HepG2 (cell line): Measurements from ENCODE around the gene DDX46. TPM values are rescaled to one million over a fixed set of nuclear protein-coding genes. Genes with fewer than 3 reads are reported as not detected.

ENCODE experiments used
- BHLHE40 ChIP-seq: IDR thresholded peaks from 2 replicates; pipeline ENCODE4 v1.6.1; 2011; ENCODE audit warnings: low read length, improper control_type of control experiment
- CHD4 ChIP-seq: fragments of 200-600 bp; sonication (generic); IDR thresholded peaks from 2 replicates; pipeline ENCODE4 v1.7.0; 2017; ENCODE audit warnings: mild to moderate bottlenecking, low read length, borderline replicate concordance
- ETV6 ChIP-seq: sonication (generic); formaldehyde crosslinking; conservative IDR thresholded peaks from 2 replicates; pipeline ENCODE4 v1.4.0; 2020; ENCODE audit warnings: missing genetic modification reagents
- FOXO1 ChIP-seq: sonication (generic); formaldehyde crosslinking; IDR thresholded peaks from 2 replicates; pipeline ENCODE4 v1.4.0; 2020; ENCODE audit warnings: missing genetic modification reagents
- GMEB1 ChIP-seq: sonication (generic); formaldehyde crosslinking; IDR thresholded peaks from 2 replicates; pipeline ENCODE4 v1.5.1; 2020; ENCODE audit warnings: missing genetic modification reagents, mild to moderate bottlenecking, borderline replicate concordance
- HOMEZ ChIP-seq: IDR thresholded peaks from 2 replicates; pipeline ENCODE4 v1.6.1; 2016; ENCODE audit warnings: low read depth
- HOXA3 ChIP-seq: sonication (generic); formaldehyde crosslinking; IDR thresholded peaks from 2 replicates; pipeline ENCODE4 v1.5.0; 2020; ENCODE audit warnings: missing genetic modification reagents
- HOXA5 ChIP-seq: sonication (generic); formaldehyde crosslinking; IDR thresholded peaks from 2 replicates; pipeline ENCODE4 v1.4.0; 2020; ENCODE audit warnings: missing genetic modification reagents
- IRF2 ChIP-seq: IDR thresholded peaks from 2 replicates; pipeline ENCODE4 v1.6.1; 2018; ENCODE audit warnings: missing genetic modification reagents, missing compliant biosample characterization
- JARID2 ChIP-seq: sonication (generic); formaldehyde crosslinking; IDR thresholded peaks from 2 replicates; pipeline ENCODE4 v1.8.1; 2023; ENCODE audit warnings: missing genetic modification reagents, inconsistent platforms; ENCODE audit not compliant: insufficient replicate concordance
- MAFF ChIP-seq: IDR thresholded peaks from 2 replicates; pipeline ENCODE4 v1.6.1; 2011; ENCODE audit warnings: low read depth, low read length, improper control_type of control experiment
- MXD1 ChIP-seq: sonication (generic); formaldehyde crosslinking; IDR thresholded peaks from 2 replicates; pipeline ENCODE4 v1.4.0; 2020; ENCODE audit warnings: mild to moderate bottlenecking, missing genetic modification reagents
- NRL ChIP-seq: sonication (generic); formaldehyde crosslinking; IDR thresholded peaks from 2 replicates; pipeline ENCODE4 v1.5.0; 2020; ENCODE audit warnings: missing genetic modification reagents, mild to moderate bottlenecking, moderate library complexity, borderline replicate concordance
- REL ChIP-seq: sonication (generic); formaldehyde crosslinking; conservative IDR thresholded peaks from 2 replicates; pipeline ENCODE4 v1.8.0; 2022; ENCODE audit warnings: mild to moderate bottlenecking, missing genetic modification reagents, moderate library complexity
- RXRB ChIP-seq: IDR thresholded peaks from 2 replicates; pipeline ENCODE4 v1.6.1; 2016; ENCODE audit warnings: borderline replicate concordance, missing genetic modification reagents, missing compliant biosample characterization
- TFDP2 ChIP-seq: sonication (generic); formaldehyde crosslinking; IDR thresholded peaks from 2 replicates; pipeline ENCODE4 v1.4.0; 2020; ENCODE audit warnings: missing genetic modification reagents
- ZNF264 ChIP-seq: sonication (generic); formaldehyde crosslinking; IDR thresholded peaks from 2 replicates; pipeline ENCODE4 v1.4.0; 2020; ENCODE audit warnings: missing genetic modification reagents
- ZNF30 ChIP-seq: sonication (generic); formaldehyde crosslinking; IDR thresholded peaks from 2 replicates; pipeline ENCODE4 v1.5.0; 2020; ENCODE audit warnings: mild to moderate bottlenecking, missing genetic modification reagents
- ZNF362 ChIP-seq: sonication (generic); formaldehyde crosslinking; IDR thresholded peaks from 2 replicates; pipeline ENCODE4 v1.4.0; 2020; ENCODE audit warnings: missing genetic modification reagents, mild to moderate bottlenecking, borderline replicate concordance
- ZNF749 ChIP-seq: sonication (generic); formaldehyde crosslinking; IDR thresholded peaks from 2 replicates; pipeline ENCODE4 v1.8.0; 2022; ENCODE audit warnings: mild to moderate bottlenecking, missing genetic modification reagents, moderate library complexity, borderline replicate concordance
- ZNF841 ChIP-seq: sonication (generic); formaldehyde crosslinking; IDR thresholded peaks from 2 replicates; pipeline ENCODE4 v1.8.1; 2023; ENCODE audit warnings: missing genetic modification reagents, borderline replicate concordance
- polyA plus RNA-seq, 8 experiments: library from polyadenylated mRNA; depleted of rRNA in 3 of 8; stranded (reverse) in 7 of 8; unstranded in 1 of 8; fragments of >200 nt; fragmentation: Illumina TruSeq in 4 of 8; extraction: Trizol in 4 of 8; gene quantifications; 2 replicates each; pipeline versions ENCODE4 v1.2.1 to v1.2.3, GENCODE V29; 2011 to 2016; ENCODE audit warnings: low read depth in 4 of 8, missing spikeins in 1 of 8, mixed read lengths in 1 of 8; ENCODE audit not compliant: insufficient read depth in 1 of 8
- total RNA-seq, 5 experiments: library from RNA; depleted of rRNA; stranded (reverse); fragments of >200 nt; fragmentation: Illumina TruSeq; extraction: Trizol; gene quantifications; 2 replicates each; pipeline ENCODE4 v1.2.3, GENCODE V29; 2016; ENCODE audit warnings: low read depth in 1 of 5
- TF ChIP-seq, protein P1 (sequence below): sonication (generic); formaldehyde crosslinking; IDR thresholded peaks from 2 replicates; pipeline ENCODE4 v1.5.0; 2020; ENCODE audit warnings: missing genetic modification reagents

The DDX46 gene
- total and polyA plus RNA-seq, 2 of the 13 experiments (the other 11 are each of a cell fraction or from before 2014, with no cell fraction given), result 27.3 to 59.3 TPM

GRCh38 chr5:134873987-134874830 is 115.6 kb downstream of the DDX46 start, which contains the start of gene TXNDC15 (continued):
- TF ChIP-seq ZNF30 (CRISPR knock-in tag), result peak; percentile 82; the same call in 1 of the 2 replicates
- no peak for TF ChIP-seq CHD4
- TF ChIP-seq ETV6, result peak; percentile 70; the same call in 1 of the 2 replicates
- peak; percentile 73; the same call in 1 of the 2 replicates for TF ChIP-seq NRL (CRISPR knock-in tag)
- peak; percentile 92 for TF ChIP-seq JARID2
- peak; percentile 83 for TF ChIP-seq RXRB (CRISPR knock-in tag)
- TF ChIP-seq MXD1, result peak; percentile 94
- no peak for TF ChIP-seq MAFF
- TF ChIP-seq IRF2 (CRISPR knock-in tag), result peak; percentile 70; the same call in 1 of the 2 replicates
- peak; percentile 23; the same call in 1 of the 2 replicates for TF ChIP-seq HOMEZ (CRISPR knock-in tag)
- TF ChIP-seq BHLHE40, result 0 out of 2 replicates have a peak, but pooled peaks have one; percentile 7
- TF ChIP-seq ZNF362, result no peak
- peak; percentile 88 for TF ChIP-seq GMEB1 (CRISPR knock-in tag)
- peak; percentile 100 for TF ChIP-seq HOXA3 (CRISPR knock-in tag)
- peak; percentile 90; the same call in 1 of the 2 replicates for TF ChIP-seq HOXA5 (CRISPR knock-in tag)
- TF ChIP-seq ZNF841 (CRISPR knock-in tag), result peak; percentile 20; the same call in 1 of the 2 replicates
- TF ChIP-seq ZNF749 (CRISPR knock-in tag), result peak; percentile 81; the same call in 1 of the 2 replicates
- peak; percentile 74 for TF ChIP-seq TFDP2 (CRISPR knock-in tag)
- no peak for TF ChIP-seq REL (CRISPR knock-in tag)
- TF ChIP-seq FOXO1 (CRISPR knock-in tag), result 0 out of 2 replicates have a peak, but pooled peaks have one; percentile 64
- TF ChIP-seq, protein P1, sequence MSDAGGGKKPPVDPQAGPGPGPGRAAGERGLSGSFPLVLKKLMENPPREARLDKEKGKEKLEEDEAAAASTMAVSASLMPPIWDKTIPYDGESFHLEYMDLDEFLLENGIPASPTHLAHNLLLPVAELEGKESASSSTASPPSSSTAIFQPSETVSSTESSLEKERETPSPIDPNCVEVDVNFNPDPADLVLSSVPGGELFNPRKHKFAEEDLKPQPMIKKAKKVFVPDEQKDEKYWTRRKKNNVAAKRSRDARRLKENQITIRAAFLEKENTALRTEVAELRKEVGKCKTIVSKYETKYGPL (CRISPR knock-in tag), result peak; percentile 73
- TF ChIP-seq ZNF264 (CRISPR knock-in tag), result peak; percentile 81; the same call in 1 of the 2 replicates
